Activated CD4-positive, alpha-beta T cell treated with anti-CD3 and anti-CD28 coated beads, Interleukin-2, amount 10 ng/mL, durations not matched to agents 7 days and 5 days (primary cell): Measurements from ENCODE around the gene KRT20. TPM values are rescaled to one million over a fixed set of nuclear protein-coding genes. Genes with fewer than 3 reads are reported as not detected.
"Not testable (repeated sequence)": the region's sequence is repeated elsewhere in the genome, so short reads cannot be mapped to it uniquely, and the experiment has no call there.

Experiments used
- CTCF ChIA-PET: fragments of 350-600 bp; sonication (Branson Sonifier 250); formaldehyde crosslinking; loops from one replicate; lab custom pipeline; 2021; ENCODE audit warnings: antibody characterized with exemption; lab: Charles Lee
- POLR2A ChIA-PET: fragments of 350-600 bp; sonication (Branson Sonifier 250); formaldehyde crosslinking; loops from one replicate; lab custom pipeline; 2021; ENCODE audit warnings: antibody characterized with exemption; lab: Charles Lee
- DNase-seq: peaks from one replicate; pipeline ENCODE4 v3.0.0-alpha.2; 2020
- H3K27ac Mint-ChIP-seq: one replicate; pipeline ENCODE4 v1.8.0; 2021; ENCODE audit warnings: mild to moderate bottlenecking, moderate library complexity, mixed read lengths
- H3K27me3 Mint-ChIP-seq: one replicate; pipeline ENCODE4 v1.8.0; 2021; ENCODE audit warnings: mixed read lengths
- H3K36me3 Mint-ChIP-seq: one replicate; pipeline ENCODE4 v1.8.0; 2021; ENCODE audit warnings: low read depth, mixed read lengths
- H3K4me1 Mint-ChIP-seq: one replicate; pipeline ENCODE4 v1.8.0; 2021; ENCODE audit warnings: mixed read lengths
- H3K4me3 Mint-ChIP-seq: one replicate; pipeline ENCODE4 v1.8.0; 2021; ENCODE audit warnings: mild to moderate bottlenecking, moderate library complexity, mixed read lengths
- H3K9me3 Mint-ChIP-seq: one replicate; pipeline ENCODE4 v1.8.0; 2021; ENCODE audit warnings: mixed read lengths
- total RNA-seq, 2 experiments: library from RNA; stranded (reverse); gene quantifications; one replicate each; pipeline ENCODE4 v1.2.3, GENCODE V29; 2021

Gene KRT20
- total RNA-seq, 2 experiments from 2014 or later, result not detected

DNA sequence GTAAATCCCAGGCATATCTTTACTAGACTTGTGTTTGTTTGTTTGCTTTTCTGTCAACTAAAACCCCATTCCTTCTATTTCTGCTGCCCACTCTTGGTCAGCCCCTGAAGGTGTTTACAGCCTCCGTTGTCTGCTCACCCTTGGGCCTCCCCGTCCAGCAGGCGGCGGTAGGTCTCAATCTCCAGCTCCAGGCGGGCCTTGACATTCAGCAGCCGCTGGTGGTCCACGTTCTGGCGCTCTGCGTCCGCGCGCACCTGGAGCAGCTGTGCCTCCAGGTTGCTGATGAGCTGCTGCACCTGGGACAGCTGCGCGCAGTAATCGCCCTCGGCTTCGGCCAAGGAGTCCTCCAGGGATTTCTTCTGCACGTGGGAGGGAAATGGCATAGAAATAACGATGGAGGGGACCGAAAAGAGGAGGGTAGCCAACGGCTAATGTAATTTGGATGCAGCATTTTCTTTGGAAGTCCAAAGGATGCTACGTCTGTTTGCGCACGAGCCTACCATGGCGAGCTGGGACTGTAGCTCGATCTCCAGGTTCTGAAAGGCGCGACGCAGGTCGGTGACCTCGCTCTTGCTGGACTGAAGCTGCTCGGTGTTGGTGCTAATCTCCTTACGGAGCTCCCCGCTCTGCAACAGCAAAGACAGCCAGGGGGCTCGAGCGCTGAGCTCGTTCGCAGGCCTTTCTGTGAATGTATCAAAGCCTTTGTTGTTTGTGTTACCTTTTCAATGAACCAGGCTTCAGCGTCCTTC, 21.9 kb downstream of the KRT20 start:
- Mint-ChIP-seq H3K9me3 (no peaks in the 10 kb centered on the region), H3K4me1 (no peaks in the 10 kb centered on the region), H3K27ac (no peak overlapping the region), H3K4me3 (no peak overlapping the region), H3K27me3 (peaks cover 16% of the 10 kb centered on the region), H3K36me3 (no peaks in the 10 kb centered on the region)
- CTCF ChIA-PET, result no interaction called here
- POLR2A ChIA-PET, result no interaction called here
- DNase-seq, result peak; percentile 8

DNA sequence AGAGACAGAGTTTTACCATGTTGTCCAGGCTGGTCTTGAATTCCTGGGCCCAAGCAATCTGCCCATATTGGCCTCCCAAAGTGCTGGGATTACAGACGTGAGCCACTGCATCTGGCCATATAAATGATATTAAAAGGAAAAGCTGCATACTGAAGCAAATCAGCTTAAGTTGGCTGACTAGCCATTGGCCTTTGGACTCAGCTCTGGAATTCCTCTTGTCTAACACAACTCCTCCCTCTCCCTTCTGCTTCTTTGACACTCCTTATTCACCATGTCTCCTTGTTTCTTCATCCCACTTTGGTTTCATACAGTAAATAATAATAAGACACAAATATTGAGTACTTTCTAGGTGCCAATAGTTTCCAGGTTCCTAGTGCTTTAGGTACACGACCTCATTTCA, 25.5 kb downstream of the KRT20 start:
- ChIA-PET POLR2A (no interaction called here), CTCF (interaction anchor here (1.0 to 1.6 kb wide), 2 partner anchors 213 to 808 kb away, joined by 3 read pairs; no protein-coding TSS in a partner anchor)
- Mint-ChIP-seq H3K4me1 (peaks cover 2% of the 10 kb centered on the region), H3K36me3 (no peaks in the 10 kb centered on the region), H3K9me3 (no peaks in the 10 kb centered on the region), H3K27ac (no peak overlapping the region), H3K4me3 (no peak overlapping the region), H3K27me3 (peaks cover 7% of the 10 kb centered on the region)
- no peak for DNase-seq

DNA sequence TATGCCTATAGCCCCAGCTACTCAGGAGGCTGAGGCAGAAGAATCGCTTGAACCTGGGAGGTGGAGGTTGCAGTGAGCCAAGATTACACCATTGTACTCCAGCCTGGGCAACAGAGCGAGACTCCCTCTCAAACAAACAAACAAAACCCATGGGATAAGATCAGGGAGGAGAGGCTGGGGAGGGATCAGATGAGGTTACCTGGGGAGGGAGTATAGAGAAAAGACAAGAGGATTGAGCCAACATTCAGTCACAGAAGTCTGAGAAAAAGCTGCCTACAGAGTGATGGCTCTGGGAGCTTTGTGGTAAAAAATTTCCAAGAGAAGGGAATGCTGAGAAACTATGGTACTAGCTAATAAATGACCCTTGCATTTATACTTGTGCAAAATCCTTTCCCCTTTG, 26.4 kb downstream of the KRT20 start:
- H3K4me3 Mint-ChIP-seq, H3K36me3 Mint-ChIP-seq, POLR2A ChIA-PET, DNase-seq, H3K9me3 Mint-ChIP-seq, H3K4me1 Mint-ChIP-seq, H3K27ac Mint-ChIP-seq: not testable (repeated sequence)
- H3K27me3 Mint-ChIP-seq, result peaks cover 12% of the 10 kb centered on the region
- CTCF ChIA-PET, result interaction anchor here (1.0 to 2.4 kb wide), 3 partner anchors 212 to 809 kb away, joined by 3 to 5 read pairs (median 3); no protein-coding TSS in a partner anchor

DNA sequence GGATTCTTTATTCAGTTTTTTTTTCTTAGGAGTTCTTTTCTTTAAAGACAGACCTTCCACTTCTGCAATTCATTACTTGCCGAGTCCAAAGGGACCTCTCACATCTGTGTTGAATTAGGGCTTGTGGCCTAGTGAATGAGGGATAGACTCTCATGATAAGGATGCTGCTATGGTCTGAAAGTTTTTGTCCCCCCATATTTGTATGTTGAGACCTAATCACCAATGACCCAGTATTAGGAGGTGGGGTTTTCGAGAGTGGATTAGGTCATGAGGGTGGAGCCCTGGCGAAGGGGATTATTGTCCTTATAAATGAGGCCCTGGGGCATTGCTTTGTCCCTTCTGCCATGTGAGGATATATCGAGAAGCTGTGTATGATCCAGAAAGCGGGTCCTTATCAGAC, 27.5 kb downstream of the KRT20 start:
- H3K9me3 Mint-ChIP-seq, result no peaks in the 10 kb centered on the region
- POLR2A ChIA-PET, result no interaction called here
- H3K36me3 Mint-ChIP-seq, result no peaks in the 10 kb centered on the region
- CTCF ChIA-PET, result interaction anchor here (0.6 to 2.4 kb wide), 4 partner anchors 200 to 805 kb away, joined by 4 to 6 read pairs (median 5); no protein-coding TSS in a partner anchor
- no peak overlapping the region for H3K4me3 Mint-ChIP-seq
- peaks cover 2% of the 10 kb centered on the region for H3K4me1 Mint-ChIP-seq
- H3K27me3 Mint-ChIP-seq, result peaks cover 20% of the 10 kb centered on the region
- DNase-seq, result no peak
- H3K27ac Mint-ChIP-seq, result no peak overlapping the region

DNA sequence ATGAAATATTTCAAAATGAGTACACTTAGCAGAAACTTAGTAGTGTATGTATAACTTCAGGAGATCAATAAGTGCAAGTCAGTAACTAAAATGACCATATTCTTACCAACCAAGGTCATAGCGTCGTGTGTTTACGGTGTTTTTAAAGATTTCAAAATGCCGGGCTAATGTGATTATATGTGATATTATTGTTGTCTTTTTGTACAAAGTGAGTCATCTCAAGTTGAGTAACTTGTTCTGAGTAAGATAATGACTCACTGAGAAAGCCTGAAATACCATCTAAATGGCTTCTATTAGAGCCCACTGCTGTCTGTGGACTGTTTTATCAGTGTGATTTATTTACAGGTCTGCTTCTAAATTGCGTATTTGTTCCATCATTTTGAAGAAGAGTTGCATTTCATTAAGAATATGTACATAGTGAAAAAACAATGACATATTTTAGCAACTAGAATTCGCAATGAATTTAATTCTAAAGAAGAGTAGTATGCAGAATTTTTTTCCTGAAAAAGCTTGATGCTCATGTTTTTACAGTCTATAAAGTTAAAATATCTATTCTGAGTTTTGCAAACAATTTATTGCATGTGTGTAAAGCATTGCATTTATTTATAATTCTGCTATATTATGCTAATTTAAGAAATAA, 30.7 kb downstream of the KRT20 start:
- DNase-seq, result no peak
- no peak overlapping the region for H3K4me3 Mint-ChIP-seq
- H3K27ac Mint-ChIP-seq, result no peak overlapping the region
- CTCF ChIA-PET, result no interaction called here
- H3K4me1 Mint-ChIP-seq, result peaks cover 2% of the 10 kb centered on the region
- H3K27me3 Mint-ChIP-seq, result peaks cover 23% of the 10 kb centered on the region
- POLR2A ChIA-PET, result no interaction called here
- H3K36me3 Mint-ChIP-seq, result no peaks in the 10 kb centered on the region
- H3K9me3 Mint-ChIP-seq, result no peaks in the 10 kb centered on the region

DNA sequence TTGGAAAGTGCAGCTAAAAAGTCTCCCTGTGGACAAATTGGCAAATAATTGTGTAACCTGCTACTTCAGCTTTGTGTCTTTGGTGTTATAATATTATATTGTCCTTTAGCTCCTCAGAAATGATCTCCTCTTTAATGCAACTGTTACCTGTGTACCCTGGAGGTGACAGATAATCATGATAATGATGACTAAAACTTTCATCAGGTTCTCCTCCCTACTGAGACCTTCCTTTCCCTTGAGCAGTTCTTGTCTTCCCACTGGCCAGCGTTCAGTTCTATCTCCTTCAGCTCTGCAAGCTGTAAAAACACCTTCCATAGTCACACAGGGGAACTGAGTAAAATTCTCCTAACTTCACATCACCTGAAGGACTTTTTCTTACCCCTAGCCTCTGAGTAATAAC, 32.7 kb downstream of the KRT20 start:
- ChIA-PET POLR2A (interaction anchor here (0.6 kb wide), 1 partner anchor 34 kb away, joined by 5 read pairs; no protein-coding TSS in a partner anchor), CTCF (interaction anchor here (0.8 kb wide), 1 partner anchor 9 kb away, joined by 4 read pairs; no protein-coding TSS in a partner anchor)
- Mint-ChIP-seq H3K9me3 (no peaks in the 10 kb centered on the region), H3K27me3 (peaks cover 32% of the 10 kb centered on the region), H3K36me3 (no peaks in the 10 kb centered on the region), H3K4me3 (no peak overlapping the region), H3K27ac (no peak overlapping the region), H3K4me1 (peaks cover 2% of the 10 kb centered on the region)
- no peak for DNase-seq

DNA sequence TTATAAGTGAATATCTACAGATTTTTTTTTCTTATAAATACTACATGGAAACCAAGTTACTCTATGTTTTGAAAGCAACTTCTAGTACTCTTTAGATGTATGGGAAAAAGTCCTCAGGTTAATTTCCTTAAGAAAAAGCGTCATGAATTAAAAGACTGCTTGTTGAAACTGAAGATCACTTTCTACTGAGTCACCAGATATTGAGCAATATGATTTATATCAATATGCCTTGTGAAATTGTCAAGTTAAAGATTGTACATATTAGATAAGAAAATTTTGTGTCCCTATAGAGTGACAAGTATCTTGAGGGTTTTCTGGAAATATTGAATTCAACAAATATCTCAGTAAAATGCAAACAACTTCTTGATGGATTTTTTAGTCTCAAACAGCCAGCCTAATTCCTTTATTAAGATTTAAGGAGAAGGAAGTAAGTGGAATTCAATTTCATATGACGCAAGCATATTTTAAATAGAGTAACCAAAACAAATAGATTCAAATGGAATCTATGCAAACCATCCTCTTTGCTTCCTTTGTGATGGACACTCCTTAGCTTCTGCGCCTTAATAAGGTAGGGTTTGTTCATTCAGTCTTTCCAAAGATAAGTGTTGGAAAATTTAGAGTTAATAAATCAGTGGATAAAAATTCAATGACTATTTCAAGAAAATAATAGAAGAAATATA, 34.6 kb downstream of the KRT20 start:
- no peak for DNase-seq
- H3K4me3 Mint-ChIP-seq, result no peak overlapping the region
- POLR2A ChIA-PET, result no interaction called here
- H3K27me3 Mint-ChIP-seq, result peaks cover 42% of the 10 kb centered on the region
- H3K4me1 Mint-ChIP-seq, result no peaks in the 10 kb centered on the region
- CTCF ChIA-PET, result no interaction called here
- H3K36me3 Mint-ChIP-seq, result no peaks in the 10 kb centered on the region
- H3K27ac Mint-ChIP-seq, result no peak overlapping the region
- no peaks in the 10 kb centered on the region for H3K9me3 Mint-ChIP-seq

DNA sequence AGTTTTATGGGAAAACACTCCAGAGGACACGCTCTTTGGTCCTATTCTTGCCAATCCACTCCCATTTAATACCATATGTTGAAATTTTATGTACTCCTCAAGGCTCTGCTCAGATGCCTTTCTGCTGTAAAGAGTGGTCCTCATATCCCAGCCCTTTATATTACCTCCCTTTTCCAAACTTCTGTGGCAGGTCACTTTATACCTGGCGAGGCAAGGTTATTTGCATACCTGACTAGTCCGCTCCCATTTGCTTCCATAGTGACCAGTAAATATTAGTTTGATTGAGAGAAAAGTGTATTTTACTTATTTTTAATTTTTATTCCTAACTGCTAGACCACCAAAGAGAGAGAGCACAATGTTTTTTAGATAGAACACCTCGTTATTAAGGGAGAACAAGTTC, 35.3 kb downstream of the KRT20 start:
- no peak overlapping the region for H3K27ac Mint-ChIP-seq
- CTCF ChIA-PET, result no interaction called here
- no peaks in the 10 kb centered on the region for H3K9me3 Mint-ChIP-seq
- H3K36me3 Mint-ChIP-seq, result no peaks in the 10 kb centered on the region
- no peak for DNase-seq
- no peaks in the 10 kb centered on the region for H3K4me1 Mint-ChIP-seq
- H3K4me3 Mint-ChIP-seq, result no peak overlapping the region
- peaks cover 48% of the 10 kb centered on the region for H3K27me3 Mint-ChIP-seq
- POLR2A ChIA-PET, result interaction anchor here (0.7 kb wide), 1 partner anchor 18 kb away, joined by 3 read pairs; no protein-coding TSS in a partner anchor

DNA sequence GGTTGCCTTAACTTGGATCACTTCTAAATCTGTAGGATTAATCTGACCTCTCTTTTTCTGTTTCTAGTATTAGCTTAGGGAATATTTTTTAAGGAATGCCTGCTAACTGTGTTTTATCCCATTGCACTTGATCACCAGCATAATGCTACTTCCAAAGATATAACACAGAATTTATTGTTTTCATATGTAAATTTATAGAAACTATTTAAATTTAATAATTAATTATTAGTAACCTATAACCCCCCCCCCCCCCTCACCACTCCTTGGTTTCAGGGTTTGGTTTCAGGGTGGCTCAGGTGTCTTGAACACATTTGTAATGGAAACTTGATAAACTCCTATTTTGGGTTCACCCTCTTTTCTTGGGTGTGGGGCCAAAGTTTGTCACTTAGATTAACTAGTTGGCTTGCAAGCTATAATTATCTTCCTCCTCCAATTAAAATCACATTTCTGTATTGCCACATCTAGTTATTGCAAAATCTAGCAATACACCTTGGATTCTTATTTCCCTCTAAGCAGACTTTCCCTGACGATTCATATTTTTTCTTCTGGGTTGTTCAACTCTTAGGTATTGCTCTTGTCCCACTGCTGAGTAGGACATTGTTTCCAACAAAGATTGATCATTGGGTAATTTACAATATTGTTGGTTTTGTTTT, 36.3 kb downstream of the KRT20 start:
- H3K36me3 Mint-ChIP-seq, result no peaks in the 10 kb centered on the region
- no peak overlapping the region for H3K4me3 Mint-ChIP-seq
- no peak overlapping the region for H3K27ac Mint-ChIP-seq
- CTCF ChIA-PET, result no interaction called here
- no peaks in the 10 kb centered on the region for H3K4me1 Mint-ChIP-seq
- POLR2A ChIA-PET, result interaction anchor here (0.7 kb wide), 1 partner anchor 17 kb away, joined by 3 read pairs; no protein-coding TSS in a partner anchor
- no peaks in the 10 kb centered on the region for H3K9me3 Mint-ChIP-seq
- peaks cover 50% of the 10 kb centered on the region for H3K27me3 Mint-ChIP-seq
- no peak for DNase-seq

DNA sequence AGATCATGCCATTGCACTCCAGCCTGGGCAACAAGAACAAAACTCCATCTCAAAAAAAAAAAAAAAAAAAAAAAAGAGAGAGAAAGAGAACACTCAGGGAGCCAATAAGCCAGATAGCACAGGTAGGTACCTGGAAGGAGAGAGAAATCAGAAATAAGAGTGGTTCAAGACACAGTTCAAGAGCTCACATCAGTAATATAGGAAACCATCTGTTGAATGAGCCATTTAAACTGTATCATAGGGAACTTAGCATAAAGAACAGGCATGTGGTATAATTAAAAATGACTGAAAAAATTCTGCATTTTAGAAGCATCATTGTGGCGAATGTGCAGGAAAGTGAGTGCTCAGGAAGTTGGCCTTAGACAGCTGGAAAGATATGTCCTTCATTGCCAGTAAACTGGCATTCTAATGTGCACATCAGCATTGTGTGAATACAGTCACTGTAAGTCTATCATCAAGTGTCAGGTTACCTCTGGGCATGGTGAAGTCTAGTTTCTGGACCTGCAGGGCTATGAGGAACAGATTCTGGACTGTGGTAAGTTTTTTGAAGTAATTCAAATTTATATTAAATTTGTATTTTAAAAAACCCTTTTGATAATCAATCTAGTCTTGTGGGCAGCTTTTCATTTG, 38.4 kb downstream of the KRT20 start:
- H3K4me1 Mint-ChIP-seq, result no peaks in the 10 kb centered on the region
- H3K9me3 Mint-ChIP-seq, result no peaks in the 10 kb centered on the region
- ChIA-PET CTCF (interaction anchor here (1.8 kb wide), 1 partner anchor 703 kb away, joined by 5 read pairs; no protein-coding TSS in a partner anchor), POLR2A (no interaction called here)
- peaks cover 42% of the 10 kb centered on the region for H3K27me3 Mint-ChIP-seq
- no peak overlapping the region for H3K27ac Mint-ChIP-seq
- H3K4me3 Mint-ChIP-seq, result no peak overlapping the region
- DNase-seq, result no peak
- no peaks in the 10 kb centered on the region for H3K36me3 Mint-ChIP-seq

DNA sequence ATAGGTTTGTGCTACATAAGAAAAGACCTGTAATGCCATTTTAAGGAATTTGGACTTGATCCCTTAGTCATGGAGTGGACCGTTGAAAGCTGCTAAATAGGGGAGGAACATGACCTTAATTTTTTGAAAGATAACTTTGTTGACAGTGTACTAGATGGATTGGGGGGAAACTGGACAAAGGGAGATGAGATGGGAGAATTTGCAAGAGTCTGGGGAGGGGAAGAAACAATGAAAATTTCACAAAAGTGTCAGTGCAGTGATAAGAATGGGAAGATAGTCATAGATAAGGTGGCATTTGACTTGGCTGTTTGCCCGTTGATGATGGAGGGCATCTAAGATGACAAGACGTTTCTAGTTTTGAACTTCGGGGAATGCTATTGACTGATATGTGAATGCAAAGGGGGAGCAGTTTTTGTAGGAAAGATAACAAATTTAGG, 40.4 kb downstream of the KRT20 start:
- peaks cover 41% of the 10 kb centered on the region for H3K27me3 Mint-ChIP-seq
- no peaks in the 10 kb centered on the region for H3K4me1 Mint-ChIP-seq
- POLR2A ChIA-PET, result no interaction called here
- no peak for DNase-seq
- CTCF ChIA-PET, result interaction anchor here (0.6 kb wide), 1 partner anchor 717 kb away, joined by 4 read pairs; no protein-coding TSS in a partner anchor
- H3K36me3 Mint-ChIP-seq, result no peaks in the 10 kb centered on the region
- H3K27ac Mint-ChIP-seq, result no peak overlapping the region
- no peak overlapping the region for H3K4me3 Mint-ChIP-seq
- no peaks in the 10 kb centered on the region for H3K9me3 Mint-ChIP-seq

DNA sequence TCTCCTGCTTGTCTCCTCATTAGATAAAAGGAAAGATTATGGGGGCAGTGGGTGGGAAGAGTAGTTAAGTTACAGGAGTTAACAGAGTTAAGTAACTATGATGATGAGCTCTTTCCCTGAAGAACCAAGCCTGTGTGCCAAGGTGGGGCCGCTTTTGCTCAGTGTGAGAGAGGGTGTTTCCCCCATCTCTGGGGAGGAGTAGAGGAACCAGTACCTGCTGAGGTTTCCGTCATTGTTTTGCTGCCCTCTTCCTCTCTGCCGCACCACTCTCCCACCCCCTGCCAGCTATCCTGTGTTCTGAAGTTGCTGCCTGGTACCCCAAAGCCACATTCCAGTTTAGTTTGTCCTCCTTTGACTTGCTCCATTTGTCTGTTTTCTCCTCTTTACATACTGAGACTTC, 41.8 kb downstream of the KRT20 start:
- H3K27ac Mint-ChIP-seq, result no peak overlapping the region
- no peak for DNase-seq
- H3K4me3 Mint-ChIP-seq, result no peak overlapping the region
- POLR2A ChIA-PET, result no interaction called here
- H3K27me3 Mint-ChIP-seq, result peaks cover 32% of the 10 kb centered on the region
- CTCF ChIA-PET, result interaction anchor here (1.1 to 1.2 kb wide), 3 partner anchors 9 to 18 kb away, joined by 3 to 4 read pairs (median 3); no protein-coding TSS in a partner anchor
- H3K4me1 Mint-ChIP-seq, result no peaks in the 10 kb centered on the region
- H3K36me3 Mint-ChIP-seq, result no peaks in the 10 kb centered on the region
- no peaks in the 10 kb centered on the region for H3K9me3 Mint-ChIP-seq
